Fibroblast of lung (primary cell): ENCODE results near the gene CAMK2B. TPM values are rescaled to one million over a fixed set of nuclear protein-coding genes. Genes with fewer than 3 reads are reported as not detected.

ENCODE experiments used
- DNase-seq, 2 donors: peaks; one replicate each; pipeline versions ENCODE4 v3.0.0 to v3.0.0-alpha.2; 2010; ENCODE audit warnings: low read depth in 2 of 2
- H2AFZ ChIP-seq: 2 replicates; pipeline ENCODE4 v1.5.1; 2012; ENCODE audit warnings: low read length, control low read depth, inconsistent platforms
- H3K27ac ChIP-seq: 2 replicates; pipeline ENCODE4 v1.5.1; 2011; ENCODE audit warnings: low read length, control low read depth; ENCODE audit not compliant: insufficient read depth
- H3K27me3 ChIP-seq: 2 replicates; pipeline ENCODE4 v1.5.1; 2011; ENCODE audit warnings: mild to moderate bottlenecking, low read length; ENCODE audit not compliant: control insufficient read depth, insufficient read depth
- H3K36me3 ChIP-seq: 2 replicates; pipeline ENCODE4 v1.5.1; 2011; ENCODE audit warnings: low read length; ENCODE audit not compliant: control insufficient read depth, insufficient read depth
- H3K4me1 ChIP-seq: 2 replicates; pipeline ENCODE4 v1.5.1; 2011; ENCODE audit warnings: low read length; ENCODE audit not compliant: control insufficient read depth, insufficient read depth; ENCODE audit errors: extremely low read depth
- H3K4me2 ChIP-seq: 2 replicates; pipeline ENCODE4 v1.5.1; 2011; ENCODE audit warnings: low read length, control low read depth; ENCODE audit not compliant: insufficient read depth; ENCODE audit errors: extremely low read depth
- H3K4me3 ChIP-seq, 4 experiments: fragments of 200-600 bp in 1 of 4; sonication (generic) in 1 of 4; replicated peaks in 1 of 4; 2 replicates each; pipeline ENCODE4 v1.5.1; 2011 to 2016; ENCODE audit warnings: low read length in 4 of 4, low read depth in 3 of 4, mild to moderate bottlenecking in 3 of 4, control low read depth in 2 of 4, inconsistent platforms in 1 of 4, mixed read lengths in 1 of 4; ENCODE audit not compliant: insufficient read depth in 1 of 4; ENCODE audit errors: control extremely low read depth in 1 of 4
- H3K79me2 ChIP-seq: 2 replicates; pipeline ENCODE4 v1.5.1; 2012; ENCODE audit warnings: mild to moderate bottlenecking, low read length, inconsistent platforms; ENCODE audit not compliant: control insufficient read depth, insufficient read depth
- H3K9ac ChIP-seq: 2 replicates; pipeline ENCODE4 v1.5.1; 2011; ENCODE audit warnings: mild to moderate bottlenecking, low read length, control low read depth; ENCODE audit not compliant: insufficient read depth
- H3K9me3 ChIP-seq: 2 replicates; pipeline ENCODE4 v1.5.1; 2012; ENCODE audit warnings: low read depth, low read length; ENCODE audit not compliant: control insufficient read depth, insufficient read depth
- H4K20me1 ChIP-seq: 2 replicates; pipeline ENCODE4 v1.5.1; 2011; ENCODE audit warnings: low read length; ENCODE audit not compliant: control insufficient read depth, insufficient read depth; ENCODE audit errors: extremely low read depth
- CTCF ChIP-seq, 2 donors: IDR thresholded peaks in 1 of 2; conservative IDR thresholded peaks in 1 of 2; 1 replicate in 1 of 2; 2 replicates in 1 of 2; pipeline ENCODE4 v1.5.1; 2011 to 2012; ENCODE audit warnings: low read length in 2 of 2, control low read depth in 1 of 2, inconsistent platforms in 1 of 2, low read depth in 1 of 2, mild to moderate bottlenecking in 1 of 2
- EZH2 ChIP-seq: IDR thresholded peaks from 2 replicates; pipeline ENCODE4 v1.5.1; 2012; ENCODE audit warnings: low read length, control low read depth, mild to moderate bottlenecking; ENCODE audit errors: missing control alignments
- polyA plus RNA-seq, 2 donors: library from polyadenylated mRNA; depleted of rRNA in 1 of 2; stranded (reverse) in 1 of 2; unstranded in 1 of 2; fragments of >200 nt; gene quantifications; 2 replicates each; pipeline ENCODE4 v1.2.1, GENCODE V29; 2011 to 2012; ENCODE audit warnings: missing spikeins in 1 of 2
- total RNA-seq: library from RNA; depleted of rRNA; stranded (reverse); fragments of >200 nt; gene quantifications from 2 replicates; pipeline ENCODE4 v1.2.1, GENCODE V29; 2014

Gene CAMK2B
- total and polyA plus RNA-seq, 2 donors (not counting 1 experiment from before 2014, with no cell fraction given) = 0.06 to 0.17 TPM

DNA sequence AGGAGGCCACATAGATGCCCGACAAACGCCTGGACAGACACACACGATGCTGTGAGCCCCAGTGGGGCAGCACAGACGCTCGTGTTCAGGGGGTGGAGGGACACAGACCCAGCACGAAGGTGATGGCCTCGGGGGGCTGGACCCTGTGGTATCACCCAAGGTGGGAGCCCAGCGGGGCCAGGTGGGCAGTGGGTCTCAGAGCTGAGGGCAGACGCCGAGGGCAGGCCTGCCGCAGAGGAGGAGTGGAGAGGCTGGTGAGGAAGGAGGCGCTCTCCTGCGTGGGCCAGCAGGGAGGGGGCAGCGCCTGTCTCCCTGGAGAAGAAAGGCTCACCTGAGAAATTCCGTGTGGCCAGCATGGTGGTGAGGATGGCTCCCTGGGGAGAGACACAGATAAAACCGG, 85.0 kb downstream of the CAMK2B start:
- no peak overlapping the region for H3K9ac ChIP-seq
- no peaks in the 10 kb centered on the region for H3K36me3 ChIP-seq
- DNase-seq = no peak
- H4K20me1 ChIP-seq = no peaks in the 10 kb centered on the region
- no peak overlapping the region for H3K4me2 ChIP-seq
- no peaks in the 10 kb centered on the region for H3K9me3 ChIP-seq
- H3K4me1 ChIP-seq = no peaks in the 10 kb centered on the region
- TF ChIP-seq CTCF (conservative IDR thresholded peaks at IDR 0.05 in 1 of 2, IDR thresholded peaks at IDR 0.05 in 1 of 2; ENCODE audit: low read depth in 1 of 2, low read length in 2 of 2) = no peak
- TF ChIP-seq EZH2 = no peak
- H3K4me3 ChIP-seq = no peak overlapping the region
- H2AFZ ChIP-seq = no peak overlapping the region
- no peaks in the 10 kb centered on the region for H3K79me2 ChIP-seq
- H3K27ac ChIP-seq = no peak overlapping the region
- no peaks in the 10 kb centered on the region for H3K27me3 ChIP-seq

DNA sequence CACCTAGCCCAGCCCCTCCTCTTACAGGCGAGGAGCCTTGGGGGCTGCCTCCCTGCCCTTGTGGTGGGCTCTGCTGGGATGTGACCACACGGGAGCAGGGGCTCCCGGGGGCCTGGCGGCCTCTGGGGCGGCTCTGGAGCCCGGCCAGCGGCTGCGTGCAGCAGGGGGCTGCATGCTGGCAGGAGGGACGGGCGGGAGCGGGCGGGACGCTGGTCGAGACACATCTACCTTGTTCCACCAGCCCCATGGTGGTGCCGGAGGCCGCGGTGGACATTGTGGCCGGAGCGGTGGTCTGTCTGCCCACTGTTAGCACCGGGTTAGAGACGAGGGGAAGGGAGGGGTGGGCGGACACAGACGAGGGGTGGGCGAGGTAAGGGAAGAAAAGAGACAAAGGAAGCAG, 86.0 kb downstream of the CAMK2B start:
- H3K4me2 ChIP-seq = no peak overlapping the region
- H2AFZ ChIP-seq = no peak overlapping the region
- H3K9me3 ChIP-seq = no peaks in the 10 kb centered on the region
- no peak overlapping the region for H3K4me3 ChIP-seq
- H3K36me3 ChIP-seq = no peaks in the 10 kb centered on the region
- TF ChIP-seq CTCF (conservative IDR thresholded peaks at IDR 0.05 in 1 of 2, IDR thresholded peaks at IDR 0.05 in 1 of 2; ENCODE audit: low read depth in 1 of 2, low read length in 2 of 2) = no peak
- no peak for TF ChIP-seq EZH2
- no peaks in the 10 kb centered on the region for H4K20me1 ChIP-seq
- no peaks in the 10 kb centered on the region for H3K27me3 ChIP-seq
- no peak overlapping the region for H3K9ac ChIP-seq
- no peaks in the 10 kb centered on the region for H3K79me2 ChIP-seq
- no peaks in the 10 kb centered on the region for H3K4me1 ChIP-seq
- H3K27ac ChIP-seq = no peak overlapping the region
- no peak for DNase-seq

DNA sequence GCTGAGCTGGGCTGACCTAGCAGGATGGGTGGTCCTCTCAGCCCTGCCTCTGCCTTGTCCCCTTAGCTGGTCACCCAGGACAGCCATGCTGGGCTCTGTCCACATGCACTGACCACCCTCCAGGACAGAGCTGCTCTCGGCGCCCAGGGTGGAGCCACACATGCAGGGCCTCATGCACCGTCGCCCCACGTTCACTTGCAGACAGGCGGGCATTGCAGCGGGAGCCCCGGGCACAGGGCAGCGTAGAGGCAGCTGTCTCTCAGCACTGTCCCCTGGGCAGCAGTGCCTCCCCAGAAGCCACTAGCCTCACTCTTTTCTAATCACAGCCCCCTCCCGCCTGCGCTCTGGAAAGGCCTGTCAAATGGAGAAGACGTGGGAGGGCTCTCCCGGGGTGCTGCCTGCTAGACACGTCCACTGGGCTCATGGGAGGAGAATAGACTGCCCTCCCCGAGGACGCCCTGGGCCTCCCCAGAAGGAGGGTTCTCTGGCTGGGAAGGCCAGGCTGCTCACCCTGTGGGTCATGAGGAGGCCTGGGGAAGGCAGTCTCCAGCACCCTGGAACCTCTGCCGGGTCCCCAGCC, 87.2 kb downstream of the CAMK2B start:
- no peak for DNase-seq
- no peaks in the 10 kb centered on the region for H3K4me1 ChIP-seq
- TF ChIP-seq CTCF (conservative IDR thresholded peaks at IDR 0.05 in 1 of 2, IDR thresholded peaks at IDR 0.05 in 1 of 2; ENCODE audit: low read depth in 1 of 2, low read length in 2 of 2) (no peak), EZH2 (no peak)
- no peak overlapping the region for H3K27ac ChIP-seq
- no peaks in the 10 kb centered on the region for H3K9me3 ChIP-seq
- no peak overlapping the region for H2AFZ ChIP-seq
- no peak overlapping the region for H3K4me3 ChIP-seq
- no peak overlapping the region for H3K9ac ChIP-seq
- no peaks in the 10 kb centered on the region for H3K79me2 ChIP-seq
- H4K20me1 ChIP-seq = no peaks in the 10 kb centered on the region
- H3K27me3 ChIP-seq = no peaks in the 10 kb centered on the region
- no peak overlapping the region for H3K4me2 ChIP-seq
- no peaks in the 10 kb centered on the region for H3K36me3 ChIP-seq
